ENCODE measurements around the gene CYGB. TPM values are rescaled to one million over a fixed set of nuclear protein-coding genes. Genes with fewer than 3 reads are reported as not detected.
"Not testable (repeated sequence)": the region's sequence is repeated elsewhere in the genome, so short reads cannot be mapped to it uniquely, and the experiment has no call there.

Gene CYGB
- total RNA-seq, 3 donors from 2014 or later, result 5.9 to 37.4 (median 27.2) TPM

GRCh38 chr17:76510831-76511244, 26.7 kb downstream of the CYGB start:
- Histone ChIP-seq H3K27me3 (no peaks in the 10 kb centered on the region), H3K4me1 (peaks cover 0 to 2% of the 10 kb centered on the region in 2 donors), H3K36me3 (no peaks in the 10 kb centered on the region), H3K27ac (no peak overlapping the region), H3K4me3 (no peak overlapping the region), H3K9me3 (no peaks in the 10 kb centered on the region)
- intact Hi-C loops (cut with DNase I; ENCODE audit: low total_unique reads), result no loop called here
- no peak for DNase-seq (ENCODE audit: low spot score in 2 of 2)
- TF ChIP-seq CTCF (IDR thresholded peaks at IDR 0.05), result no peak
- TF ChIP-seq POLR2A (IDR thresholded peaks at IDR 0.05), result no peak
- TF ChIP-seq POLR2AphosphoS5 (IDR thresholded peaks at IDR 0.05), result no peak

GRCh38 chr17:76508472-76509063, 28.9 kb downstream of the CYGB start:
- not testable (repeated sequence) for DNase-seq (ENCODE audit: low spot score in 2 of 2); H3K9me3 ChIP-seq; H3K4me1 ChIP-seq; H3K27ac ChIP-seq; H3K27me3 ChIP-seq; H3K36me3 ChIP-seq; H3K4me3 ChIP-seq
- intact Hi-C loops (cut with DNase I; ENCODE audit: low total_unique reads), result loop anchor here (5.0 kb wide), 1 partner anchor 41 kb away; the partner anchor contains the start of gene AANAT

- TF ChIP-seq CTCF (IDR thresholded peaks at IDR 0.05) (peak; percentile 90 to 96 (median 95)), POLR2A (IDR thresholded peaks at IDR 0.05) (no peak)
- Histone ChIP-seq H3K9me3 (no peaks in the 10 kb centered on the region), H3K4me3 (no peak overlapping the region), H3K27ac (no peak overlapping the region), H3K36me3 (no peaks in the 10 kb centered on the region), H3K27me3 (no peaks in the 10 kb centered on the region), H3K4me1 (no peaks in the 10 kb centered on the region)
- intact Hi-C loops (cut with DNase I; ENCODE audit: low total_unique reads), result loop anchor here (5.0 kb wide), 1 partner anchor 39 kb away; the partner anchor contains the start of gene AANAT
- DNase-seq (ENCODE audit: low spot score in 2 of 2), result peak; percentile 73 to 90
Measured at GRCh38 chr17:76506408-76507345, 30.8 kb downstream of the CYGB start.

GRCh38 chr17:76504117-76504516, 33.4 kb downstream of the CYGB start:
- no peak overlapping the region for H3K27ac ChIP-seq
- H3K4me3 ChIP-seq, result no peak overlapping the region
- TF ChIP-seq CTCF (IDR thresholded peaks at IDR 0.05), result no peak
- TF ChIP-seq POLR2AphosphoS5 (IDR thresholded peaks at IDR 0.05), result no peak
- TF ChIP-seq POLR2A (IDR thresholded peaks at IDR 0.05), result no peak
- no peaks in the 10 kb centered on the region for H3K36me3 ChIP-seq
- H3K27me3 ChIP-seq, result no peaks in the 10 kb centered on the region
- intact Hi-C loops (cut with DNase I; ENCODE audit: low total_unique reads), result no loop called here
- H3K9me3 ChIP-seq, result no peaks in the 10 kb centered on the region
- peaks cover 7% of the 10 kb centered on the region in 2 donors for H3K4me1 ChIP-seq
- no peak for DNase-seq (ENCODE audit: low spot score in 2 of 2)

- peaks cover 9 to 19% of the 10 kb centered on the region in 2 donors for H3K4me1 ChIP-seq
Measured at GRCh38 chr17:76502341-76503211, 34.9 kb downstream of the CYGB start.

More at GRCh38 chr17:76502341-76503211, 34.9 kb downstream of the CYGB start:
- no peak overlapping the region for H3K27ac ChIP-seq
- no peak for DNase-seq (ENCODE audit: low spot score in 2 of 2)
- TF ChIP-seq POLR2A (IDR thresholded peaks at IDR 0.05), result no peak
- no peak for TF ChIP-seq CTCF (IDR thresholded peaks at IDR 0.05)
- no peak for TF ChIP-seq POLR2AphosphoS5 (IDR thresholded peaks at IDR 0.05)
- no peaks in the 10 kb centered on the region for H3K9me3 ChIP-seq
- H3K4me3 ChIP-seq, result no peak overlapping the region
- intact Hi-C loops (cut with DNase I; ENCODE audit: low total_unique reads), result no loop called here
- H3K36me3 ChIP-seq, result no peaks in the 10 kb centered on the region
- H3K27me3 ChIP-seq, result no peaks in the 10 kb centered on the region
